ENCODE results near the gene CHGA.

DNA sequence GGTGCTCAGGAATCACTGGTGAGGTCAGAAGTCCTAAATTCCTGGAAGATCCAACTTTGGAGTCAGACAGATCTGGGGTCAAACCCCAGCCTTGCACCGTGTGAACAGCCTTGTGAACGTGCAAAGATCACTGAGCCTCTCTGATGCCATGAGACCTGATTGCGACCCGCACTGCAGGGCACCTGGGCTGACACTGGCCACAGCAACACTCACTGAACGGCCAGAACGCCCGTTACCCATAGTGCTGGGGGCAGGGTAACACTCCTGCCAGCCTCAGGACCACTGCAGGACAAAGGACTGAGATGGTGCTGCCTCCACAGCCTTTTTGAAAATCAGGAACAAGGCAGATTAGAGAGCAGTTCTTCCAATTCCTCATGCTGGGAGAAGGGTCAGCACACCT, 28.3 kb downstream of the CHGA start:
- TF ChIP-seq, protein P1, sequence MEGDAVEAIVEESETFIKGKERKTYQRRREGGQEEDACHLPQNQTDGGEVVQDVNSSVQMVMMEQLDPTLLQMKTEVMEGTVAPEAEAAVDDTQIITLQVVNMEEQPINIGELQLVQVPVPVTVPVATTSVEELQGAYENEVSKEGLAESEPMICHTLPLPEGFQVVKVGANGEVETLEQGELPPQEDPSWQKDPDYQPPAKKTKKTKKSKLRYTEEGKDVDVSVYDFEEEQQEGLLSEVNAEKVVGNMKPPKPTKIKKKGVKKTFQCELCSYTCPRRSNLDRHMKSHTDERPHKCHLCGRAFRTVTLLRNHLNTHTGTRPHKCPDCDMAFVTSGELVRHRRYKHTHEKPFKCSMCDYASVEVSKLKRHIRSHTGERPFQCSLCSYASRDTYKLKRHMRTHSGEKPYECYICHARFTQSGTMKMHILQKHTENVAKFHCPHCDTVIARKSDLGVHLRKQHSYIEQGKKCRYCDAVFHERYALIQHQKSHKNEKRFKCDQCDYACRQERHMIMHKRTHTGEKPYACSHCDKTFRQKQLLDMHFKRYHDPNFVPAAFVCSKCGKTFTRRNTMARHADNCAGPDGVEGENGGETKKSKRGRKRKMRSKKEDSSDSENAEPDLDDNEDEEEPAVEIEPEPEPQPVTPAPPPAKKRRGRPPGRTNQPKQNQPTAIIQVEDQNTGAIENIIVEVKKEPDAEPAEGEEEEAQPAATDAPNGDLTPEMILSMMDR (conservative IDR thresholded peaks at IDR 0.05; ENCODE audit: low read length), result no peak
- no peak for TF ChIP-seq EZH2phosphoT487 (IDR thresholded peaks at IDR 0.05; ENCODE audit: borderline replicate concordance)
